ENCODE results near the gene PPY.

PPY gene

DNA sequence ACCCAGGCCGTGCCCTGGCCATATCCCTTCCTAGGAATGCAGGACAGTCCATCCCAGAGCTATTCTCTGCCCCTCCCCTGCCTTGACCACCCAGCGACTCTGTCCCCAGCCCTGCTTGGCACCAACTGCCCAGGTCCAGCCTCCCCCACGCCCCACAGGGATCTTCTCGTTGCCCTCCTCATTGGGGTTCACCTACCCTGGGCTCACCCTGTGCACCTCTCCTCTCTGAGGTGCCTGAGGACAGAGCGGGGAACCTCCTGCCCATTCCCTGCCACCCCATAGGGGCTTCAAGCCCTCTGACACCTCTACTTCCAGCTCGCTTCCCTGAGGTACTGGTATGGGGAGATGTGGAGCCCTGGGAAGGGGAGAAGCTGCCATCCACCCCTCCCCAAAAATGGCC is 28.7 kb downstream of the PPY start:
- TF ChIP-seq EZH2phosphoT487 (IDR thresholded peaks at IDR 0.05; ENCODE audit: borderline replicate concordance), result no peak
- TF ChIP-seq, protein P1, sequence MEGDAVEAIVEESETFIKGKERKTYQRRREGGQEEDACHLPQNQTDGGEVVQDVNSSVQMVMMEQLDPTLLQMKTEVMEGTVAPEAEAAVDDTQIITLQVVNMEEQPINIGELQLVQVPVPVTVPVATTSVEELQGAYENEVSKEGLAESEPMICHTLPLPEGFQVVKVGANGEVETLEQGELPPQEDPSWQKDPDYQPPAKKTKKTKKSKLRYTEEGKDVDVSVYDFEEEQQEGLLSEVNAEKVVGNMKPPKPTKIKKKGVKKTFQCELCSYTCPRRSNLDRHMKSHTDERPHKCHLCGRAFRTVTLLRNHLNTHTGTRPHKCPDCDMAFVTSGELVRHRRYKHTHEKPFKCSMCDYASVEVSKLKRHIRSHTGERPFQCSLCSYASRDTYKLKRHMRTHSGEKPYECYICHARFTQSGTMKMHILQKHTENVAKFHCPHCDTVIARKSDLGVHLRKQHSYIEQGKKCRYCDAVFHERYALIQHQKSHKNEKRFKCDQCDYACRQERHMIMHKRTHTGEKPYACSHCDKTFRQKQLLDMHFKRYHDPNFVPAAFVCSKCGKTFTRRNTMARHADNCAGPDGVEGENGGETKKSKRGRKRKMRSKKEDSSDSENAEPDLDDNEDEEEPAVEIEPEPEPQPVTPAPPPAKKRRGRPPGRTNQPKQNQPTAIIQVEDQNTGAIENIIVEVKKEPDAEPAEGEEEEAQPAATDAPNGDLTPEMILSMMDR (conservative IDR thresholded peaks at IDR 0.05; ENCODE audit: low read length), result no peak
- no peaks in the 10 kb centered on the region for H3K9me2 ChIP-seq (replicated peaks; ENCODE audit: low read depth, low read length)
- no peak overlapping the region for H2AFZ ChIP-seq (ENCODE audit: low read length)
- H3K9me3 ChIP-seq (ENCODE audit: insufficient read depth, low read depth, low read length), result no peaks in the 10 kb centered on the region
- H3K36me3 ChIP-seq (ENCODE audit: insufficient read depth, low read length), result no peaks in the 10 kb centered on the region
- peaks cover 26% of the 10 kb centered on the region for H3K4me1 ChIP-seq (ENCODE audit: insufficient read depth, low read length, poor library complexity, severe bottlenecking)
- peak overlapping the region; percentile 25 for H3K4me2 ChIP-seq (ENCODE audit: low read depth, low read length, poor library complexity, severe bottlenecking)
- peaks cover 8% of the 10 kb centered on the region; the same call in 1 of the 2 replicates for H3K79me2 ChIP-seq (ENCODE audit: insufficient read depth, low read length)
- H3K4me3 ChIP-seq (ENCODE audit: low read length, poor library complexity, severe bottlenecking), result no peak overlapping the region
- no peaks in the 10 kb centered on the region for H3F3A ChIP-seq (ENCODE audit: low read depth)
- no peaks in the 10 kb centered on the region for H4K20me1 ChIP-seq (ENCODE audit: insufficient read depth, low read length, poor library complexity, severe bottlenecking)
- H3K9ac ChIP-seq (ENCODE audit: low read depth, low read length, poor library complexity, severe bottlenecking), result peak overlapping the region; percentile 30
- H3K27me3 ChIP-seq (ENCODE audit: insufficient read depth, low read length, poor library complexity, severe bottlenecking), result no peaks in the 10 kb centered on the region

- Histone ChIP-seq H3K9me3 (ENCODE audit: insufficient read depth, low read depth, low read length) (no peaks in the 10 kb centered on the region), H3K9me2 (replicated peaks; ENCODE audit: low read depth, low read length) (no peaks in the 10 kb centered on the region), H3K36me3 (ENCODE audit: insufficient read depth, low read length) (no peaks in the 10 kb centered on the region), H3K79me2 (ENCODE audit: insufficient read depth, low read length) (peaks cover 8% of the 10 kb centered on the region; the same call in 1 of the 2 replicates), H3F3A (ENCODE audit: low read depth) (no peaks in the 10 kb centered on the region), H2AFZ (ENCODE audit: low read length) (no peak overlapping the region), H3K27me3 (ENCODE audit: insufficient read depth, low read length, poor library complexity, severe bottlenecking) (no peaks in the 10 kb centered on the region), H3K4me2 (ENCODE audit: low read depth, low read length, poor library complexity, severe bottlenecking) (peak overlapping the region; percentile 25), H3K4me3 (ENCODE audit: low read length, poor library complexity, severe bottlenecking) (no peak overlapping the region), H4K20me1 (ENCODE audit: insufficient read depth, low read length, poor library complexity, severe bottlenecking) (no peaks in the 10 kb centered on the region), H3K9ac (ENCODE audit: low read depth, low read length, poor library complexity, severe bottlenecking) (no peak overlapping the region), H3K4me1 (ENCODE audit: insufficient read depth, low read length, poor library complexity, severe bottlenecking) (peaks cover 31% of the 10 kb centered on the region)
- no peak for TF ChIP-seq EZH2phosphoT487 (IDR thresholded peaks at IDR 0.05; ENCODE audit: borderline replicate concordance)
- TF ChIP-seq, protein P1 (conservative IDR thresholded peaks at IDR 0.05; ENCODE audit: low read length), result no peak
Observed at GRCh38 chr17:43912635-43913304, 29.5 kb downstream of the PPY start.

GRCh38 chr17:43911904-43912303 is 30.4 kb downstream of the PPY start:
- Histone ChIP-seq H3K9me3 (ENCODE audit: insufficient read depth, low read depth, low read length) (no peaks in the 10 kb centered on the region), H3K4me1 (ENCODE audit: insufficient read depth, low read length, poor library complexity, severe bottlenecking) (peaks cover 33% of the 10 kb centered on the region), H3K9ac (ENCODE audit: low read depth, low read length, poor library complexity, severe bottlenecking) (no peak overlapping the region), H3K9me2 (replicated peaks; ENCODE audit: low read depth, low read length) (no peaks in the 10 kb centered on the region), H3K79me2 (ENCODE audit: insufficient read depth, low read length) (peaks cover 7% of the 10 kb centered on the region; the same call in 1 of the 2 replicates), H2AFZ (ENCODE audit: low read length) (no peak overlapping the region), H3K4me3 (ENCODE audit: low read length, poor library complexity, severe bottlenecking) (no peak overlapping the region), H3K27me3 (ENCODE audit: insufficient read depth, low read length, poor library complexity, severe bottlenecking) (no peaks in the 10 kb centered on the region), H3K36me3 (ENCODE audit: insufficient read depth, low read length) (no peaks in the 10 kb centered on the region), H3K4me2 (ENCODE audit: low read depth, low read length, poor library complexity, severe bottlenecking) (no peak overlapping the region), H3F3A (ENCODE audit: low read depth) (no peaks in the 10 kb centered on the region), H4K20me1 (ENCODE audit: insufficient read depth, low read length, poor library complexity, severe bottlenecking) (no peaks in the 10 kb centered on the region)
- TF ChIP-seq, protein P1 (conservative IDR thresholded peaks at IDR 0.05; ENCODE audit: low read length), result no peak
- no peak for TF ChIP-seq EZH2phosphoT487 (IDR thresholded peaks at IDR 0.05; ENCODE audit: borderline replicate concordance)
